HG03108 (cell line): ENCODE data around the gene GAS2L1.

Experiments
- ATAC-seq: cut with Tn5 transposase; IDR thresholded peaks from one replicate; pipeline ENCODE4 v1.9.1; 2021; ENCODE audit warnings: moderate library complexity; ENCODE audit not compliant: unreplicated experiment

Gene GAS2L1

DNA sequence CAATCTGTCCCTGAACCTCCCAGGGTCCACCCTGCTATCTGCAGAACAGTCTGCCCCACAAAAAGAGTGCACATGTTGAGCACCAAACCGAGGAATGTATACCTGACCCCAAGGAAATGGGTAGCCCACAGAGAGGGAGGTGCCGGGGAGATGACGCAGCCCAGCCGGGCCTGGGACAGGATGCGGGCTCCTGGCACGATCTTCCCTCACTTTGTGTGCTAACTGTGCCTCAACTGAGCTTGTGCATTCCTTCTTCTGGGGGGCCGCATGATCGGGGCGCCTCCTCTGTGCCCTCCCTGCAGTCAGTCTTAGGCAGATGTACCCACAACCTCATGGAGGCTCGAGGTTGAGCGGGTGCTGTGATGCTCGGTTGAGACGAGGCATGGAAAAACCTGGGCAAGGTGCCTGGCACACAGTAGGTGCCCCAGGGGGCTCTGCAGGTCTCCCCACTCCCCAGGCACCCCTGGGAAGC is 2.4 kb downstream of the GAS2L1 start:
- ATAC-seq = no peak

DNA sequence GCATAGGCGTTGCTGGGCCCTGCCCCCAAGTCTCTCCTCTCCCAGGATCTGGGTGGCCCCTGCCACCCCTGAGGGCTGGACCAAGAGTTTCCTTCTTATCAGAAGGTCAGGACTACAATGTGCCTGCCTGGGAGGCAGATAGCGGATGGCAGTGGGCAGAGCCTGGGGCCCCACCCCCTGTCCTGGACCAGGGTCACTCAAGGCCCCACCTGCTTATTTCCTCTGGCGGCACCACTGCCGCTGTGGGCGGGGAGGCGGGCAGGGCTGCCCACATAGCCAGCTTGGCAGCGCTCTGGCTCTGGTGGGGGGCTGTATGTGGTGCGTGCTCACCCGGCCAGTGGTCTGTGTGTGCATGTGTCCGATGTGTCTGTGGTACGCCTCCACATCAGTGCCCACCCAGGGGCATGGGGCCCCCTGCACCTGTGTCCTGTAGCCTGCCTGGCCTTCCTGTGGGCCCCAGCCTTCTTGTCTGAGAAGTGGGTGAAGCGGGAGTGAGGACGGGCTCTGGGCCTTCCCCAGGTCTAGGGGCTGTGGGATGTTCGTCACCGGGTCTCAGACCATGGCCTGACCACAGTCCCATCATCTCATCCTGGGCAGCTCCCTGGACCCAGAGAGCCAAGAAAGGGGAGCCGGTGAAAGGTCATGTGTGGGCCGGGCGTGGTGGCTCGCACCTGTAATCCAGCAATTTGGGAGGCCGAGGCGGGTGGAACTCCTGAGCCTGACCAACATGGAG is 3.0 kb downstream of the GAS2L1 start:
- no peak for ATAC-seq

DNA sequence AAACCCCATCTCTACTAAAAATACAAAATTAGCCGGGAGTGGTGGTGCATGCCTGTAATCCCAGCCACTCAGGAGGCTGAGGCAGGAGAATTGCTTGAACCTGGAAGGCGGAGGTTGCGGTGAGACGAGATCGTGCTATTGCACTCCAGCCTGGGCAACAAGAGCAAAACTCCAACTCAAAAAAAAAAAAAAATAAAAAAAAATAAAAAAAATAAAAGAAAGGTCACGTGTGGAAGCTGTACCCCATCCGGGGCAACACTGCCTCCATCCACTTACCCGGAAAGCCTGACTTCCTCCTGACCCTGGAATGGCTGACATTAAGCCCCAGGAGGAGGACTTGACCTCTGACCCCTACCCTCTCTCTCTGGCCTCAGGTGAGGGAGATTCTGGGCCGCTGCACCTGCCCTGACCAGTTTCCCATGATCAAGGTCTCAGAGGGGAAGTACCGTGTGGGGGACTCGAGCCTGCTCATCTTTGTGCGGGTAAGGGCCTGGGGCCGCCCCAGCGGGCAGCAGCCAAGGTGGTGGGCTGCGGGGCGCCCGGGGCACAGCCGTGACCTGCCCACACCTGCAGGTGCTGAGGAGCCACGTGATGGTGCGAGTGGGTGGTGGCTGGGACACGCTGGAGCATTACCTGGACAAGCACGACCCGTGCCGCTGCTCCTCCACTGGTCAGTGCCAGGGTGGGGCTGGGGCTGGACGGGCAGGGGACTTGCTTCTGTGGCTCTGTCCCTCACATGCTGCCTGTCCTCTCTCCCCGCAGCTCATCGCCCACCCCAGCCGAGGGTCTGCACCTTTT is 3.8 kb downstream of the GAS2L1 start:
- ATAC-seq = no peak

DNA sequence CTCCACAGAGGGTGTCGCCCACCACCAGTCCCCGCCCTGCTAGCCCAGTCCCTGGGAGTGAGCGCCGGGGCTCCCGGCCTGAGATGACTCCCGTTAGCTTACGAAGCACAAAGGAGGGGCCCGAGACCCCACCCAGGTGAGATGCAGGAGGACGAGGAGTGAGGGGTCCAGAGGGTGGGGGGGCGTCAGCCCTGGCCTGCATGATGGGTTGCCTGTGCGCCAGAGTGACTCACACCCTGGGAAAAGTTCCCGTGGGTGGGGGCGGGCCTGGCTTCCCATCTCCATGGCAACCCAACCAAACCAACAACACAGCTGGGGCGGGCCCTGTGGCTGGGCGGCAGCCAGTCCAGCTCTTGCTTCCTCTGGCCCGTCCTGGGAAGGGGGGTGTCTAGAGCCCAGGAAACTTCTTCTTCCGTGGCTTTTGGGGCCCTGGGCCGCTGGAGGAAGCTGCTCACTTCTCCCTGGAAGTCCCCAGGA is 4.5 kb downstream of the GAS2L1 start:
- ATAC-seq = no peak

DNA sequence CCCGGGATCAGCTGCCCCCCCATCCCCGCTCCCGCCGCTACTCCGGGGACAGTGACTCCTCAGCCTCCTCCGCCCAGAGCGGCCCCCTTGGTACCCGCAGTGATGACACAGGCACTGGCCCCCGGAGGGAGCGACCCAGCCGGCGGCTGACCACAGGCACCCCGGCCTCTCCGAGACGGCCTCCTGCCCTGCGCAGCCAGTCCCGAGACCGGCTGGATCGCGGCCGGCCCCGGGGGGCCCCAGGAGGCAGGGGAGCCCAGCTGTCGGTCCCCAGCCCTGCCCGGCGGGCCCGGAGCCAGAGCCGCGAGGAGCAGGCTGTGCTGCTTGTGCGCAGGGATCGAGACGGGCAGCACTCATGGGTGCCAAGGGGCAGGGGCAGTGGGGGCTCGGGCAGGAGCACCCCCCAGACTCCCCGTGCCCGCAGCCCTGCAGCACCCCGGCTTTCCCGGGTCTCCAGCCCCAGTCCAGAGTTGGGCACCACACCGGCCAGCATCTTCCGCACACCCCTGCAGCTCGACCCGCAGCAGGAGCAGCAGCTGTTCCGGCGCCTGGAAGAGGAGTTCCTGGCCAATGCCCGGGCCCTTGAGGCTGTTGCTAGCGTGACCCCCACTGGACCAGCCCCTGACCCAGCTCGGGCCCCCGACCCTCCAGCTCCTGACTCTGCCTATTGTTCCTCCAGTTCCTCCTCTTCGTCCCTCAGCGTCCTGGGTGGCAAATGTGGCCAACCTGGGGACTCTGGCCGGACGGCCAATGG is 5.2 kb downstream of the GAS2L1 start:
- no peak for ATAC-seq

DNA sequence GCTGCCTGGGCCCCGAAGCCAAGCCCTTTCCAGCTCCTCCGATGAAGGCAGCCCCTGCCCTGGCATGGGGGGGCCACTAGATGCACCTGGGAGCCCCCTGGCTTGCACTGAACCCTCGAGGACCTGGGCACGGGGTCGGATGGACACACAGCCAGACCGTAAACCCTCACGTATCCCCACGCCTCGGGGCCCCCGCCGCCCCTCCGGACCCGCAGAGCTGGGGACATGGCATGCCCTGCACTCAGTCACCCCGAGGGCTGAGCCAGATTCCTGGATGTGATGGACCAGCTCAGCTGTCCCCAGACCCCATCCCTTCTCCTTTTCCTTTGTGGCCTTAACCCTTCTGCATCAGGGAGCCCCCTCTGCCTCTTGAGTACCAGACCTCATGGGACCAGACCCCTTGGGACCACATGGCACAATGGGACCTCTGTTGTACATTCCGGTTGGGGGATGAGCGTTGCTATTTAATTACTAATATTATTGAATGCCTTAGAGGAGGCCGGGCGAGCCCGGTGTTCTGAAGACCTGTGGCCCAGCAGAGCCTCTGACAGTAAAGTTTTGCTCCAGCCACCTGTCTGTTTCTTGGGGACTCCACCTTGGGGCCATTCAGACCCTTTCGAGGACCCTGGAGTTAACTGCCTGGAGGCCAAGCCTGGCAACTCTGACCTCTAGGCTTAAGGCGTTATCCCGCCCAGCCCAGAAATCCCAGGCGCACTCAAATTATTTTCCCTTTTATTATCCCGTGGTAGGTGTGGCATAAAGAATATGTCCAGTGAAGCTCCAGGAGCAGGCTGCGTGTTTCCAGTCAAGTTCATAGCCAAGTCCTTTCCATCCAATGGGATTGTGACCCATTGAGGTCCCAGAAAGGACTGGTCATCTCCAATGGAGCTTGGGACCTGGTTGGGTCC is 6.0 kb downstream of the GAS2L1 start:
- no peak for ATAC-seq

DNA sequence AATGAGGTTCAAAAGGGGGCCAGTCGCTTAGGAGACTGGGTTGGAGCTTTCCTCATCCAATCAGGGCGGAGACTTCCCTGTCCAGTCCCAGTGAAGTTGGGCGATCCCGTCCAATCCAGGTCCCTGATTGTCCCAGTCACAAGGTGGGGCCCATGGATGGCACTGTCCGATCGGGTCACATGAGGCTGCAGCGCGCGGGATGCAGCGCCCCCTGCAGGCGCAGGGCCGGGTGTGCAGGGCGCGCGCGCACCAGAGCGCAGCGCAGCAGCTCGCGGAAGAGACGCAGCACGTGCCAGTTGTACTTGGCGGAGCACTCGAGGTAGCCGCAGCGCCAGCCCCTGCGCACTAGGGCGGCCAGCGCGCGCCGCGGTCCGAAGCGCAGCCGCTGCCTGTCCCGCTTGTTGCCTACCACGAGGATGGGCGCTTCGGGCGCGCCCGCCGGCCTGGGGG is 6.7 kb downstream of the GAS2L1 start:
- ATAC-seq = no peak

DNA sequence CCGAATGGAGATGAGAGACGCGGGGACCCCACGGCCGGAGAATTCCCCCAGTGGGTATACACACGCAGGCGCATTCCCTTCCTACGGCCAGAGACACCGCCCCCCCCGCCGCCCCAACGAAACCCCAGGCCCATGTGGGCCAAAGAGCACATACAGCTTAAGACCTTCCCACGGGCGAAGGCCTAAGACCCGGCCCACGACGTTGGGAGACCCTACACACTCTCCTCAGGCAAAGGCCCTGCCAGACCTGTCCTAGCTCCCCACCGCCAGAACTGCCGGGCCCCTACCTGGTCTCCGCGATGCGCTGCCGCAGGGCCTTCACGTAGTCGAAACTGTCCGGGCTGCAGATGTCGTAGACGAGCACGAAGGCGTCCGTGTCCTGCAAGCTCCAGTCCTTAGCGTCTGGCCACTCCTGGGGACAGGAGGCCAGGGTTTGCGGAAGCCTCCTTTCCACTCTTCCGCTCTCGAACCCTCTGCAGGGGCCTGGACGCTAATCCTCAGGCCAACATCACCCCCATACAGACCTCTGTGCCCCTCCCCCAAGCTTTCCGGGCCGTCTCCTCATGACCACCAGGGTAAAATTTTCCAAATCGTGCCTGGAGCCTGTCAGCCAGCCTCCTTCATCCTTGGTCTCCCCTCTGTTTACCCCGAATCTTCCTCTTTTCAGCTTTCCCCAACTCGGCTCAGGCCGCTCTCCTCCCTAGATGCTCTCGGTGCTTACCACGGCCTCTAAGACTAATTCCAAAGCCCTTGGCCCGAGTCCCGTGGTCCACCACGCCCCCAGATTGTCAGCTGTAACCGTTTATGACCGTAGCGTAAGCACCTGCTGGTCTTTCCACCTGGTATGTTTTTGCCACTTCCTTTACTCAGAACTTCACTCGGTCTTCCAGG is 7.4 kb downstream of the GAS2L1 start:
- no peak for ATAC-seq

DNA sequence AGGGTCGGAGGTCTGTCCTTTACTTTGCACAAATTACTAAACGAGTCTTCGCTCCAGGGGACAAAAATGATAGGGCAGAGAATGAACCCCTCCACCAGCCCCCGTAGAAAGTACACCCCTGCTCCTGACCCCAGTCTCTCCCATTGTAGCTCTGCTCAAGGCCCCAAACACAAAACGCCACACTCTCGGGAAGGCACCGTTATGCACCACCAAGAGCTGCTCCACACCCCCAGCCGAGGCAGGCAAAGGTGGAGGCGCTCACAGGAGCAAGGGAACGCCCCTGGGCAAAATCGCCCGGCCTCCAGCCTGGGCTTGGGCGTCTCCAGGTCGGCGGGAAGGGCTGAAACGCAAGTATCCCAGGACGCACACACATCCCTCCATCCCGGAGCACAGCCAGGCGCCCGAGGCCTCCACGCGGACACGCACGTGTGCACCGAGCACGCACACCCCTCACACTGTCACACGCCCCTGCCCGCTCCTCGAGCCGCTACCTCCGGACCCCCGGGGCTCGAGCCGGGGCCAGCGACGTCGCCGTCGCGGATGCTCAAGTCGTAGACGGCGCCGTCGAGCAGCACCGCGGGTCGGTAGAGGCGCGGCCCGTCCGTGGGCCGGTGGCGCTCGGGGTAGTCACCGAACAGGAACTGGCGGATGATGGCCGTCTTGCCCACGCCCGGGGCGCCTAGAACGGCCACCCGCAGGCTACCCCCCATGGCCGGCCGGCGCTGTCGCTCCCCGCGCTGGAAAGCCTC is 8.3 kb downstream of the GAS2L1 start:
- no peak for ATAC-seq

DNA sequence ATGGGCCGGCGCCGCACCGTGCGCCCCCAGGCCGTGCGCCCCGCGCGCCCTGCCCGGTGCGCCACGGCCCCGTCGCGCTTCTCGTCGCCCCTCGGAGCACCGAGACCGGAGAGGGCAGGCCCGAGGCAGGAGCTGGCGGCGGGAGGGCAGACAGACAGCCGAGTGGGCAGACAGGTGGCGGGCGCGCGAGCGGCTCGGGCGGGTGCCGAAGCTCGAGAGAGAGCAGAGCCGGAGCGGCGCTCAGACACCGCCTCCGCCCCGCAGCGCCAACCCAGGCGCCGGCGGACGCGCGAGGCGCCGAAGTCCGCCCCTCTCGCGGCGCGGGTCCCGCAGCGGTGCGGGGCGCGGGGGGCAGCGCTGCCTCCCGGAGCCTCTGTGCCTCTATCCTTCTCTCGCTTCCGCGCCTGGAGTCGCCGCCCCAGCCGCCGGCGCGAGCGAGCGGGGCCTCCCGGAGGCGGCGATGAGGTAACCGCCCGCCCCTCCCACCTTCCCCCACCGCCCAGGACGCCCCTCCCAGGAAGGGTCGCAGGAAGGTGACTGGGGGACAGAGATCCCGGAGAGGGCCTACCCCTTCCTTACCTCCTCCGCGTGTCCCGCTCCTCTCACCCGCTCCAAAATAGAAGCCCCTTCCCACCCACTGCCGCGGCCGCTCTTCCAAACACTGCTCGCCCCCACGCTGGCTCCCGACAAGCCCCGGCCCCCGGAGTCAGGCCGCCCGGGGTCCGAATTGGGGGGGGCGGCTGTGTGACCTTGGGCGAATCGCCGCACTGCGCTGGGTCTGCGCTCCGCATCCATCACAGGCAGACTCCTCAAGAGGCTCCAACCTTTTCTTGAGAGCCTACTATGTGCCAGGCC is 9.1 kb downstream of the GAS2L1 start, which contains the start of gene RASL10A:
Gene RASL10A, minus strand, starts transcription at position 412 of the 855 bp plus-strand sequence. CDS start 451 bp downstream, outside the sequence.
- no peak for ATAC-seq

DNA sequence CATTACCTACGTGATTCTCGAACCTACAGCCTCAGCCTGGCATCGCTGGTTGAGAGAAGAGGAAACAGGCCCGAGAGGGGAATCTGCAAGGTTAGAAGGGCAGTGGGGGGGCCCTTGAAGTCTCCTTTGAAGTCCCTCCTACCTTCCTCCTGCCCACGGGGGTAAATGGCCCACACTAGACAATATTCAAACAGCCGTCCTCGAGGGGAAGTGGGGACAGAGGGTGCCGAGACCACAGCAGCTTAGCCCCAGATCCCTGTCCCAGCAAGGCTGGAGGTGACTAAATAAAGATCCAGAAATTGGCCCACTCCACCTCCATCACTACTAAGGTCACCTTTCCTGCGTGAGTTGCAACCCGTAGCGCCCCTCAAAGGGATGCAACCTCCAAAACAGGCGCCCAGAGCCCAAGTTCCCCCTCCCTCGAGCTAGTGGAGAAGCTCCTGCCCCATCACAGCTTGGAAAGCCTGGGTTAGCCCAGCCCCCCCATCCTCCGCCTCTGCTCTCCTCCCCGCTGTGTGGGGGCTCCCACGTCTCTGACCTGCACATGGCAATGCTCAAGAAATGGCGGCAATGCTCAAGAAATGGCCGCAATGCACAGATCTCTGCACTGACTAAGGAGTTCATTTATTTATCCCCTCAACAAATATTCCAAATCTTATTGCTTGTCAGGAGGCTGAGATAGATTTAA is 9.8 kb downstream of the GAS2L1 start:
- ATAC-seq = no peak

DNA sequence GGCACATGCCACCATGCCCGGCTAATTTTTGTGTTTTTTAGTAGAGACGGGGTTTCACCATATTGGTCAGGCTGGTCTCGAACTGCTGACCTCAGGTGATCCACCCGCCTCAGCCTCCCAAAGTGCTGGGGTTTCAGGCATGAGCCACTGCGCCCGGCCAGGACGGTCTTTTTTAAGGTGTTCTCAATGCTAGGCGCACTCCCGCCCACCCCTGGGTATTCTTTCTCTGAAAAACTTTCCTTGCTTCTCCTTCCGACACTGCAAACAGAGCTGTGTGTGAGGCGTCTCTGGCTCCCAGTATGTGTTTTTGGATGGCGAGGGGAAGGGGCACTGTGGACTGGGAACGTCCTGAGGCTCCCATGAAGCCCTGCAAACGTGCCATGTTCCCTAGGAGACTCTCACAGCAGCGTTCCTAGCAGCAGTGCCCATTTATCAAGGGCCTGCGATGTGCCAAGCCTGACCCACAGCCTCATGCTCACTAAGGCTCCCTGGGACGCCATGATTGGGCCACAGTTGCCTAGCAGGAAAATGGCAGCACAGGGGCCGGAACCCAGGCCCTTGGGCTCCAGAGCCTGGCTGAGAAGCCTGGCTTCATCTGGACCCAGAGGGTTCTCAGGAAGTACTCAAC is 11.5 kb downstream of the GAS2L1 start:
- ATAC-seq = no peak

DNA sequence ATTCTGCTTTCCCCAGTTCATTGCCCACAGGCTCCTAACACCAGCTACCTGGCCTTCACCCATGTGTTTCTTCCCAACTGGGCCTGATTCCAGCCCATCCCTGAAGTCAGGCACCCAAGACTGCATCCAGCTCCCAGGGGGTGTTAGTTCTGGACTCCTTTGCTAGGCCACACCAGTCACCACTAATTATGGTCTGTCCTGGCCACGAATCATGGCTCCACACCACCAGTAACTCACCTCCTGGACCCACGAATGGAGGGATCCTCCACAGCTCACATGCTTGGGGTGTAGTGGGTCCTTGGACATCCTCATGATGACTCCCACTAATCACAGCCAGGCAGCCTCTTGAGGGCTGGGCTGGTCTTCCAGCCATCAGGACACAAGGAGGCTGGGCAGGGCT is 12.6 kb downstream of the GAS2L1 start:
- no peak for ATAC-seq

DNA sequence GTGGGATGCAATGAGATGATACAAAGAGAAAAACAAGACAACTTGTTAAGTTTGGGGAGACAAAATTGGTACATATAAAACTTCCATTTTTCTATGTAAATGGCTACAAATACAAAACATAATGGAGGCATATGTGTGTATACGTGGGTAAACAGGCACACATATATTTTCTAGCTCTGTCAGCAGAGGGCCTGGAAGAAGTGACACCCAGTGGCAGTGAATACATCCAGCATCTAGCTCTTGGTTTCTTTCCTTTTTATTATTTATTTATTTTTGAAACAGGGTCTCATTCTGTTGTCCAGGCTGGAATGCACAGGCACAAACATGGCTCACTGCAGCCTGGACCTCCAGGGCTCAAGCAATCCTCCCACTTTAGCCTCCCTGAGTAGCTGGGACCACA is 14.1 kb downstream of the GAS2L1 start:
- ATAC-seq = no peak

DNA sequence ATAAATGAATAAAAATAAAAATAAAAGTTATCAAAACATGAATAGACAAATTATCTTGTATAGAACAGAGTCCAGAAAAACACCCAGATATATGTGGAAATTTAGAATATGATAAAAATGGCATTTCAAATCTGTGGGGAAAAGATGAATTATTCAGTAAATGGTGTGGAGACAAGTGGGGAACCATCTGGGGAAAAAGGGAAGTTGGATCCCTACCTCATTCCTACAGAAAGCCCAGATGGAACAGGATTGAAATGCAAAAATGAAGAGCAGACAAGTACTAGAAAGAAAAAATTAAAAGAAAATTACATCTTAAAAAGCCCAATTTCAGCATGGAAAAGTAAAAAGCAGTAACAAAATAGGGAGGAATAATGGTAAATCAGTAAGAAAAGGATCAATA is 17.2 kb downstream of the GAS2L1 start:
- ATAC-seq = no peak

DNA sequence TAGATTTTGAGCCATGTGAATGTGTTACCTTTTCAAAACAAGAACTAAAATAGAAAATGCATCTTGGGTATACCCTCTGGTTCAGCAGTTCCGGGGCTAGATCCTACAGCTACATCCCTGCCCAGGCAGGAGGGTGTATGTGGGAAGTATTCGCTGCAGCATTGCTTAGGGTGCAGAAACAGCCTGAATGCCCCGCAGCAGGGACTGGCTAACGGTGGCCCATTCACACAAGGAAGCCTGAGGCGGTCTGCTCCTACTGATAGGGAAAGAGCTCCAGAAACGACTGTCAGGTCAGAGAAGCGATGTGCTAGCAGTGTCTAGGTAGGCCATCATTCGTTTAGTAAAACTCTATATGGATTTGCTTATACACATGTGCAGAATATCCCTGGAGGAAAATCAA is 18.9 kb downstream of the GAS2L1 start:
- ATAC-seq = no peak
